IMR-90 (cell line): Measurements from ENCODE around the gene ERLIN1.

Experiments used
- CEBPB ChIP-seq: IDR thresholded peaks from 2 replicates; pipeline ENCODE4 v1.6.1; 2012; ENCODE audit warnings: low read depth, low read length, improper control_type of control experiment
- POLR2A ChIP-seq: IDR thresholded peaks from 2 replicates; pipeline ENCODE4 v1.6.1; 2012; ENCODE audit warnings: mild to moderate bottlenecking, low read depth, low read length
- RCOR1 ChIP-seq: IDR thresholded peaks from 2 replicates; pipeline ENCODE4 v1.6.1; 2012; ENCODE audit warnings: mild to moderate bottlenecking, low read length, improper control_type of control experiment; ENCODE audit not compliant: insufficient replicate concordance
- SMC3 ChIP-seq: fragments of 150-350 bp; IDR thresholded peaks from 2 replicates; pipeline ENCODE4 v1.6.1; 2016; ENCODE audit warnings: low read depth, mild to moderate bottlenecking, antibody characterized with exemption, low read length, moderate library complexity
- TF ChIP-seq, protein P1 (sequence below): conservative IDR thresholded peaks from 2 replicates; pipeline ENCODE4 v1.5.1; 2012; ENCODE audit warnings: mild to moderate bottlenecking, low read depth, low read length, improper control_type of control experiment
- TF ChIP-seq, protein P2 (sequence below): fragments of 150-350 bp; IDR thresholded peaks from 2 replicates; pipeline ENCODE4 v1.6.1; 2017; ENCODE audit warnings: mild to moderate bottlenecking, antibody characterized with exemption, low read length, low read depth

DNA sequence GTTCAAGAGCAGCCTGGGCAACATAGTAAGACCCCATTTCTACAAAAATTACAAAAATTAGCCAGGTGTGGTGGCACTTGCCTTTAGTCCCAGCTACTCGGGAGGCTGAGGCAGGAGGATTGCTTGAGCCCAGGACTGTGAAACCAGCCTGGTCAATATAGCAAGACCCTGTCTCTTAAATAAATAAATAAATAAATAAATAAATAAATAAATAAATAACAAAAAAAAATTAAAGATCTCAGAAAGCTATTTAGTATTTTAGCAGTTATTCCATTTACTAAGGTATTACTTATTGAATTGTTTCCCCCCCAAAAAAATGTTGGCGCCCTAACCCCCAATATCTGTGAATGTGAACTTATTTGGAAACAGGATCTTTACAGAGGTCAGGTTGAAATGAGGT is 53.4 kb downstream of the ERLIN1 start:
- TF ChIP-seq RCOR1 (no peak), POLR2A (no peak), CEBPB (no peak), SMC3 (no peak)
- TF ChIP-seq, protein P1, sequence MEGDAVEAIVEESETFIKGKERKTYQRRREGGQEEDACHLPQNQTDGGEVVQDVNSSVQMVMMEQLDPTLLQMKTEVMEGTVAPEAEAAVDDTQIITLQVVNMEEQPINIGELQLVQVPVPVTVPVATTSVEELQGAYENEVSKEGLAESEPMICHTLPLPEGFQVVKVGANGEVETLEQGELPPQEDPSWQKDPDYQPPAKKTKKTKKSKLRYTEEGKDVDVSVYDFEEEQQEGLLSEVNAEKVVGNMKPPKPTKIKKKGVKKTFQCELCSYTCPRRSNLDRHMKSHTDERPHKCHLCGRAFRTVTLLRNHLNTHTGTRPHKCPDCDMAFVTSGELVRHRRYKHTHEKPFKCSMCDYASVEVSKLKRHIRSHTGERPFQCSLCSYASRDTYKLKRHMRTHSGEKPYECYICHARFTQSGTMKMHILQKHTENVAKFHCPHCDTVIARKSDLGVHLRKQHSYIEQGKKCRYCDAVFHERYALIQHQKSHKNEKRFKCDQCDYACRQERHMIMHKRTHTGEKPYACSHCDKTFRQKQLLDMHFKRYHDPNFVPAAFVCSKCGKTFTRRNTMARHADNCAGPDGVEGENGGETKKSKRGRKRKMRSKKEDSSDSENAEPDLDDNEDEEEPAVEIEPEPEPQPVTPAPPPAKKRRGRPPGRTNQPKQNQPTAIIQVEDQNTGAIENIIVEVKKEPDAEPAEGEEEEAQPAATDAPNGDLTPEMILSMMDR, result no peak
- TF ChIP-seq, protein P2, sequence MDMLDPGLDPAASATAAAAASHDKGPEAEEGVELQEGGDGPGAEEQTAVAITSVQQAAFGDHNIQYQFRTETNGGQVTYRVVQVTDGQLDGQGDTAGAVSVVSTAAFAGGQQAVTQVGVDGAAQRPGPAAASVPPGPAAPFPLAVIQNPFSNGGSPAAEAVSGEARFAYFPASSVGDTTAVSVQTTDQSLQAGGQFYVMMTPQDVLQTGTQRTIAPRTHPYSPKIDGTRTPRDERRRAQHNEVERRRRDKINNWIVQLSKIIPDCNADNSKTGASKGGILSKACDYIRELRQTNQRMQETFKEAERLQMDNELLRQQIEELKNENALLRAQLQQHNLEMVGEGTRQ, result no peak
